ENCODE data around the gene ITGA2.

DNA sequence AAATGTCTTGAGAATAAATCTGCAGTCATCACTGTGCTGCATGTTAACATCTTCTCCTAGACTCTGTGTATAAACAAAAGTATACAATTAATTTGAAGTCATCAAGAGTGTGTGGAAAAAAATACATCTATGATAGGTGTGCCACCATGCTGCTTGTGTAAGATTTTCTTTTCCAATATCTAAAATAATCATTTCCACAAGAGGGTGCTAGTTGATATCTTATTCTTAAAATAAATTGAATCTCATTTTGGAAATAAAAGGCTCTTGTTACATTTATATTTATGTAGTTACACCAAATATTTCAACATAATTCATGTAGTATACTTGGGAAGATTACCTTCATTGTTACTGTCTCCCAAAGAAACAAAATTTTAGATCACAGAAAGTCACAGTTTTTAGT lies 134.6 kb downstream of the ITGA2 start:
- TF ChIP-seq, protein P1, sequence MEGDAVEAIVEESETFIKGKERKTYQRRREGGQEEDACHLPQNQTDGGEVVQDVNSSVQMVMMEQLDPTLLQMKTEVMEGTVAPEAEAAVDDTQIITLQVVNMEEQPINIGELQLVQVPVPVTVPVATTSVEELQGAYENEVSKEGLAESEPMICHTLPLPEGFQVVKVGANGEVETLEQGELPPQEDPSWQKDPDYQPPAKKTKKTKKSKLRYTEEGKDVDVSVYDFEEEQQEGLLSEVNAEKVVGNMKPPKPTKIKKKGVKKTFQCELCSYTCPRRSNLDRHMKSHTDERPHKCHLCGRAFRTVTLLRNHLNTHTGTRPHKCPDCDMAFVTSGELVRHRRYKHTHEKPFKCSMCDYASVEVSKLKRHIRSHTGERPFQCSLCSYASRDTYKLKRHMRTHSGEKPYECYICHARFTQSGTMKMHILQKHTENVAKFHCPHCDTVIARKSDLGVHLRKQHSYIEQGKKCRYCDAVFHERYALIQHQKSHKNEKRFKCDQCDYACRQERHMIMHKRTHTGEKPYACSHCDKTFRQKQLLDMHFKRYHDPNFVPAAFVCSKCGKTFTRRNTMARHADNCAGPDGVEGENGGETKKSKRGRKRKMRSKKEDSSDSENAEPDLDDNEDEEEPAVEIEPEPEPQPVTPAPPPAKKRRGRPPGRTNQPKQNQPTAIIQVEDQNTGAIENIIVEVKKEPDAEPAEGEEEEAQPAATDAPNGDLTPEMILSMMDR (IDR thresholded peaks at IDR 0.05; ENCODE audit: insufficient read depth, low read length, poor library complexity, severe bottlenecking): no peak
- TF ChIP-seq EZH2phosphoT487 (conservative IDR thresholded peaks at IDR 0.05; ENCODE audit: low read length): no peak
